H1 (cell line): ENCODE measurements around the gene NRP2. TPM values are rescaled to one million over a fixed set of nuclear protein-coding genes. Genes with fewer than 3 reads are reported as not detected.

Source experiments
- BACH1 ChIP-seq: IDR thresholded peaks from 2 replicates; pipeline ENCODE4 v1.6.1; 2012; ENCODE audit warnings: low read length, improper control_type of control experiment
- JUND ChIP-seq: IDR thresholded peaks from 2 replicates; pipeline ENCODE4 v1.6.1; 2011; ENCODE audit warnings: mild to moderate bottlenecking, improper control_type of control experiment, low read length
- POLR2A ChIP-seq, 2 experiments: IDR thresholded peaks; 1 replicate in 1 of 2; 2 replicates in 1 of 2; pipeline ENCODE4 v1.6.1; 2011; ENCODE audit warnings: low read depth in 2 of 2, low read length in 2 of 2, mild to moderate bottlenecking in 2 of 2; ENCODE audit errors: control extremely low read depth in 1 of 2
- RNF2 ChIP-seq: fragments of 200-900, 300-1000 bp; sonication (generic); IDR thresholded peaks from 2 replicates; pipeline ENCODE4 v1.7.1; 2016; ENCODE audit warnings: borderline replicate concordance, low read depth, mild to moderate bottlenecking, antibody characterized with exemption, low read length; ENCODE audit not compliant: poor library complexity, severe bottlenecking; ENCODE audit errors: missing control alignments
- RXRA ChIP-seq: IDR thresholded peaks from 2 replicates; pipeline ENCODE4 v1.6.1; 2011; ENCODE audit warnings: low read depth, mild to moderate bottlenecking, low read length, moderate library complexity; ENCODE audit not compliant: insufficient read depth
- TAF1 ChIP-seq: IDR thresholded peaks from 2 replicates; pipeline ENCODE4 v1.6.1; 2011; ENCODE audit warnings: mild to moderate bottlenecking, low read depth, low read length
- TBP ChIP-seq: IDR thresholded peaks from 2 replicates; pipeline ENCODE4 v1.6.1; 2011; ENCODE audit warnings: low read depth, low read length, improper control_type of control experiment
- YY1 ChIP-seq: IDR thresholded peaks from 2 replicates; pipeline ENCODE4 v1.6.1; 2011; ENCODE audit warnings: low read depth, mild to moderate bottlenecking, low read length
- polyA plus RNA-seq, 7 experiments: library from polyadenylated mRNA; depleted of rRNA in 3 of 7; stranded (reverse) in 5 of 7; unstranded in 2 of 7; fragments of >200 nt in 5 of 7; fragments of 200-250 nt in 2 of 7; gene quantifications; 1 replicate in 5 of 7; 2 replicates in 1 of 7; 4 replicates in 1 of 7; pipeline versions ENCODE4 v1.2.1 to v1.2.3, GENCODE V29; 2011 to 2013; ENCODE audit warnings: missing spikeins in 2 of 7, mixed read lengths in 2 of 7
- total RNA-seq: library from RNA; stranded (reverse); fragmentation: NEBNext Ultra II Directional; extraction: Animal tissue kit (Norgen Biotek cat#: 25700); gene quantifications from 2 replicates; pipeline ENCODE4 v1.2.1, GENCODE V29; 2021
- TF ChIP-seq, protein P1 (sequence below): fragments of 300-600 bp; sonication (generic); IDR thresholded peaks from 2 replicates; pipeline ENCODE4 v1.7.1; 2012; ENCODE audit warnings: low read length, moderate library complexity, mild to moderate bottlenecking, inconsistent platforms; ENCODE audit not compliant: insufficient replicate concordance
- TF ChIP-seq, protein P2 (sequence below): IDR thresholded peaks from 2 replicates; pipeline ENCODE4 v1.6.1; 2012; ENCODE audit warnings: inconsistent platforms

Gene NRP2
- total and polyA plus RNA-seq, 2 of the 8 experiments (the other 6 are each of a cell fraction or from before 2014, with no cell fraction given): 32.0 to 37.8 TPM

DNA sequence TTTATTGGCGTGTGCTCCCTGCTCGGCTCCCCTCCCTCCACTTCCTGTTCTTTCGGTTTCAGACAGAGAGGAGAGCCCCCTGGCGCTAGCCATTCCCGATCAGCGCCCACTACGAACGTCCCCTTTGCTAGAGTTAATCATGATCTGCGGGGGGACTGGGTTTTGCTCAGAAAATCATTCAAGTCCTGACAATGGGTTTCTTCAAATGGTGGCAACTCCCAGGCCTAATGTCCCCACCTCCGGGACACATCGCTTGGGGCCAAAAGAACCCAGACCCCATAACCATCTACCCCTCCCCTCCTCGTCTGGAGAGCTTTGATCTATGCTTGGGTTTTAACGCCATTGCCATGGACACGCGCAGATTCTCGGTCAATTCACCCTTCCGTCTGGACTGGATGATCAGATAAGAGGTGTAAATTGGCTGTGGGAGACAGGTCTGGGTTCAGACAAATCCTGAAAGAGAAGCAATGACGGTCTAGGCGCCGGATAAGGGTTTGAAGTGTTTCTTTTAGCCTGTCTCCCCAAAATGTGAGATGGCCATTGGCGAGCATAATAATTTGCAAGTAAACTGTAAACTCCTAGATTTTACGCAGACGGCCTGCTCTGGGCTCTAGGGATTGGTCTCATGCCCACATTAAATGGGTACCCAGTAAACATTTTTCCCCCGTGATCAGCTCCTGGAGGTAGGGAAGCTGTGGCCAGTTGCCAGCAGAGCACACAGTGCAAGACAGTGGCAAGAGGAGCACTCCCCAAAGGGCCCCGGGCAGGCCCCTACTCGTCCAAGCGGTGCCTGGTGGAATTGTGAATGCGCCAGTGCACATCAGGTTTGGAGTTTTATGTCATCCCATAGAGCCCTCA, 4.7 kb downstream of the NRP2 start (continued):
- TF ChIP-seq, protein P1, sequence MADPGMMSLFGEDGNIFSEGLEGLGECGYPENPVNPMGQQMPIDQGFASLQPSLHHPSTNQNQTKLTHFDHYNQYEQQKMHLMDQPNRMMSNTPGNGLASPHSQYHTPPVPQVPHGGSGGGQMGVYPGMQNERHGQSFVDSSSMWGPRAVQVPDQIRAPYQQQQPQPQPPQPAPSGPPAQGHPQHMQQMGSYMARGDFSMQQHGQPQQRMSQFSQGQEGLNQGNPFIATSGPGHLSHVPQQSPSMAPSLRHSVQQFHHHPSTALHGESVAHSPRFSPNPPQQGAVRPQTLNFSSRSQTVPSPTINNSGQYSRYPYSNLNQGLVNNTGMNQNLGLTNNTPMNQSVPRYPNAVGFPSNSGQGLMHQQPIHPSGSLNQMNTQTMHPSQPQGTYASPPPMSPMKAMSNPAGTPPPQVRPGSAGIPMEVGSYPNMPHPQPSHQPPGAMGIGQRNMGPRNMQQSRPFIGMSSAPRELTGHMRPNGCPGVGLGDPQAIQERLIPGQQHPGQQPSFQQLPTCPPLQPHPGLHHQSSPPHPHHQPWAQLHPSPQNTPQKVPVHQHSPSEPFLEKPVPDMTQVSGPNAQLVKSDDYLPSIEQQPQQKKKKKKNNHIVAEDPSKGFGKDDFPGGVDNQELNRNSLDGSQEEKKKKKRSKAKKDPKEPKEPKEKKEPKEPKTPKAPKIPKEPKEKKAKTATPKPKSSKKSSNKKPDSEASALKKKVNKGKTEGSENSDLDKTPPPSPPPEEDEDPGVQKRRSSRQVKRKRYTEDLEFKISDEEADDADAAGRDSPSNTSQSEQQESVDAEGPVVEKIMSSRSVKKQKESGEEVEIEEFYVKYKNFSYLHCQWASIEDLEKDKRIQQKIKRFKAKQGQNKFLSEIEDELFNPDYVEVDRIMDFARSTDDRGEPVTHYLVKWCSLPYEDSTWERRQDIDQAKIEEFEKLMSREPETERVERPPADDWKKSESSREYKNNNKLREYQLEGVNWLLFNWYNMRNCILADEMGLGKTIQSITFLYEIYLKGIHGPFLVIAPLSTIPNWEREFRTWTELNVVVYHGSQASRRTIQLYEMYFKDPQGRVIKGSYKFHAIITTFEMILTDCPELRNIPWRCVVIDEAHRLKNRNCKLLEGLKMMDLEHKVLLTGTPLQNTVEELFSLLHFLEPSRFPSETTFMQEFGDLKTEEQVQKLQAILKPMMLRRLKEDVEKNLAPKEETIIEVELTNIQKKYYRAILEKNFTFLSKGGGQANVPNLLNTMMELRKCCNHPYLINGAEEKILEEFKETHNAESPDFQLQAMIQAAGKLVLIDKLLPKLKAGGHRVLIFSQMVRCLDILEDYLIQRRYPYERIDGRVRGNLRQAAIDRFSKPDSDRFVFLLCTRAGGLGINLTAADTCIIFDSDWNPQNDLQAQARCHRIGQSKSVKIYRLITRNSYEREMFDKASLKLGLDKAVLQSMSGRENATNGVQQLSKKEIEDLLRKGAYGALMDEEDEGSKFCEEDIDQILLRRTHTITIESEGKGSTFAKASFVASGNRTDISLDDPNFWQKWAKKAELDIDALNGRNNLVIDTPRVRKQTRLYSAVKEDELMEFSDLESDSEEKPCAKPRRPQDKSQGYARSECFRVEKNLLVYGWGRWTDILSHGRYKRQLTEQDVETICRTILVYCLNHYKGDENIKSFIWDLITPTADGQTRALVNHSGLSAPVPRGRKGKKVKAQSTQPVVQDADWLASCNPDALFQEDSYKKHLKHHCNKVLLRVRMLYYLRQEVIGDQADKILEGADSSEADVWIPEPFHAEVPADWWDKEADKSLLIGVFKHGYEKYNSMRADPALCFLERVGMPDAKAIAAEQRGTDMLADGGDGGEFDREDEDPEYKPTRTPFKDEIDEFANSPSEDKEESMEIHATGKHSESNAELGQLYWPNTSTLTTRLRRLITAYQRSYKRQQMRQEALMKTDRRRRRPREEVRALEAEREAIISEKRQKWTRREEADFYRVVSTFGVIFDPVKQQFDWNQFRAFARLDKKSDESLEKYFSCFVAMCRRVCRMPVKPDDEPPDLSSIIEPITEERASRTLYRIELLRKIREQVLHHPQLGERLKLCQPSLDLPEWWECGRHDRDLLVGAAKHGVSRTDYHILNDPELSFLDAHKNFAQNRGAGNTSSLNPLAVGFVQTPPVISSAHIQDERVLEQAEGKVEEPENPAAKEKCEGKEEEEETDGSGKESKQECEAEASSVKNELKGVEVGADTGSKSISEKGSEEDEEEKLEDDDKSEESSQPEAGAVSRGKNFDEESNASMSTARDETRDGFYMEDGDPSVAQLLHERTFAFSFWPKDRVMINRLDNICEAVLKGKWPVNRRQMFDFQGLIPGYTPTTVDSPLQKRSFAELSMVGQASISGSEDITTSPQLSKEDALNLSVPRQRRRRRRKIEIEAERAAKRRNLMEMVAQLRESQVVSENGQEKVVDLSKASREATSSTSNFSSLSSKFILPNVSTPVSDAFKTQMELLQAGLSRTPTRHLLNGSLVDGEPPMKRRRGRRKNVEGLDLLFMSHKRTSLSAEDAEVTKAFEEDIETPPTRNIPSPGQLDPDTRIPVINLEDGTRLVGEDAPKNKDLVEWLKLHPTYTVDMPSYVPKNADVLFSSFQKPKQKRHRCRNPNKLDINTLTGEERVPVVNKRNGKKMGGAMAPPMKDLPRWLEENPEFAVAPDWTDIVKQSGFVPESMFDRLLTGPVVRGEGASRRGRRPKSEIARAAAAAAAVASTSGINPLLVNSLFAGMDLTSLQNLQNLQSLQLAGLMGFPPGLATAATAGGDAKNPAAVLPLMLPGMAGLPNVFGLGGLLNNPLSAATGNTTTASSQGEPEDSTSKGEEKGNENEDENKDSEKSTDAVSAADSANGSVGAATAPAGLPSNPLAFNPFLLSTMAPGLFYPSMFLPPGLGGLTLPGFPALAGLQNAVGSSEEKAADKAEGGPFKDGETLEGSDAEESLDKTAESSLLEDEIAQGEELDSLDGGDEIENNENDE: no peak
- no peak for TF ChIP-seq YY1
- no peak for TF ChIP-seq RXRA
- TF ChIP-seq POLR2A (IDR thresholded peaks at IDR 0.05; ENCODE audit: control extremely low read depth in 1 of 2, low read depth in 2 of 2, low read length in 2 of 2): no peak
- no peak for TF ChIP-seq RNF2
- TF ChIP-seq, protein P2, sequence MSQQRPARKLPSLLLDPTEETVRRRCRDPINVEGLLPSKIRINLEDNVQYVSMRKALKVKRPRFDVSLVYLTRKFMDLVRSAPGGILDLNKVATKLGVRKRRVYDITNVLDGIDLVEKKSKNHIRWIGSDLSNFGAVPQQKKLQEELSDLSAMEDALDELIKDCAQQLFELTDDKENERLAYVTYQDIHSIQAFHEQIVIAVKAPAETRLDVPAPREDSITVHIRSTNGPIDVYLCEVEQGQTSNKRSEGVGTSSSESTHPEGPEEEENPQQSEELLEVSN: no peak
- no peak for TF ChIP-seq BACH1
- no peak for TF ChIP-seq TBP
- TF ChIP-seq TAF1: 0 out of 2 replicates have a peak, but pooled peaks have one; percentile 9
- no peak for TF ChIP-seq JUND
